Measurements from ENCODE around the gene CERCAM.
"Not testable (repeated sequence)": the region's sequence is repeated elsewhere in the genome, so short reads cannot be mapped to it uniquely, and the experiment has no call there.

CERCAM gene

GRCh38 chr9:128442150-128442549, 21.5 kb downstream of the CERCAM start:
- Histone ChIP-seq H3K4me3 (ENCODE audit: low read length) (no peak overlapping the region), H3K9me3 (ENCODE audit: insufficient read depth, low read depth, low read length) (no peaks in the 10 kb centered on the region), H3K9ac (ENCODE audit: low read depth, low read length) (no peak overlapping the region), H3K36me3 (ENCODE audit: insufficient read depth, low read depth, low read length) (no peaks in the 10 kb centered on the region), H3K4me1 (ENCODE audit: insufficient read depth, low read length) (no peaks in the 10 kb centered on the region), H3K27ac (ENCODE audit: low read length) (no peak overlapping the region), H3K27me3 (ENCODE audit: insufficient read depth, low read length) (peaks cover 13% of the 10 kb centered on the region)

DNA sequence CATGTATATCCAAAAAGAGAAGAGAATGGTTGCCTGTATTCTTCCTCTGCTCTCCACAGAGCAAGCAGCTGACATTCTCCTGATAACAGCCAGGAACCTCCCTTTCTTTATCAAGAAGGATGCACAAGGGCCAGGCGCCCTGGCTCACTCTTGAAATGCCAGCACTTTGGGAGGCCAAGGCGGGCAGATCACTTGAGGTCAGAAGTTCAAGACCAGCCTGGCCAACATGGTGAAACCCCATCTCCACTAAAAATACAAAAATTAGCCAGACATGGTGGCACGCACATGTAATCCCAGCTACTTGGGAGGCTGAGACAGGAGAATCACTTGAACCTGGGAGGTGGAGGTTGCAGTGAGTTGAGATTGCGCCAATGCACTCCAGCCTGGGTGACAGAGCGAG, 25.8 kb downstream of the CERCAM start:
- H3K9me3 ChIP-seq (ENCODE audit: insufficient read depth, low read depth, low read length); H3K4me1 ChIP-seq (ENCODE audit: insufficient read depth, low read length); H3K36me3 ChIP-seq (ENCODE audit: insufficient read depth, low read depth, low read length); H3K4me3 ChIP-seq (ENCODE audit: low read length); H3K27ac ChIP-seq (ENCODE audit: low read length); H3K9ac ChIP-seq (ENCODE audit: low read depth, low read length): not testable (repeated sequence)
- H3K27me3 ChIP-seq (ENCODE audit: insufficient read depth, low read length) = peaks cover 30% of the 10 kb centered on the region

GRCh38 chr9:128448746-128449145, 28.1 kb downstream of the CERCAM start:
- no peaks in the 10 kb centered on the region for H3K36me3 ChIP-seq (ENCODE audit: insufficient read depth, low read depth, low read length)
- no peak overlapping the region for H3K27ac ChIP-seq (ENCODE audit: low read length)
- H3K4me1 ChIP-seq (ENCODE audit: insufficient read depth, low read length) = no peaks in the 10 kb centered on the region
- peaks cover 45% of the 10 kb centered on the region for H3K27me3 ChIP-seq (ENCODE audit: insufficient read depth, low read length)
- no peak overlapping the region for H3K9ac ChIP-seq (ENCODE audit: low read depth, low read length)
- H3K4me3 ChIP-seq (ENCODE audit: low read length) = no peak overlapping the region
- no peaks in the 10 kb centered on the region for H3K9me3 ChIP-seq (ENCODE audit: insufficient read depth, low read depth, low read length)

DNA sequence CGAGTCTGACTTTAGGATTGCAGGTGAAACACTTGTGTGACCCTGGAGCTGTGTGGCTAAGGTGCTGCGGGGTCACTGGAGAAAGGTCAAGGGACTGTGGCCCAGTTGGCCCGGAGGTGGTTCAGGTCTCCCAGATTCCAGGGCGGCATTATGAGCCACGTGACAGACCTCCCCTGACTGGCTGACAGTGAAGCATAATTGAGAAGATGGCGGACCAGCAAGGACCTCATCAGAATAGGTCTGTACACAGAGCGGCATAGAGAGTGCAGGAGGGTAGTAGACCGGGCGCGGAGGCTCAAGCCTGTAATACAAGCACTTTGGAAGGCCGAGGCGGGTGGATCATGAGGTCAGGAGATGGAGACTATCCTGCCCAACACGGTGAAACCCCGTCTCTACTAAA, 34.3 kb downstream of the CERCAM start:
- Histone ChIP-seq H3K4me1 (ENCODE audit: insufficient read depth, low read length) (peaks cover 3% of the 10 kb centered on the region; the same call in 1 of the 2 replicates), H3K9ac (ENCODE audit: low read depth, low read length) (no peak overlapping the region), H3K27ac (ENCODE audit: low read length) (no peak overlapping the region), H3K4me3 (ENCODE audit: low read length) (no peak overlapping the region), H3K27me3 (ENCODE audit: insufficient read depth, low read length) (peaks cover 84% of the 10 kb centered on the region), H3K9me3 (ENCODE audit: insufficient read depth, low read depth, low read length) (no peaks in the 10 kb centered on the region), H3K36me3 (ENCODE audit: insufficient read depth, low read depth, low read length) (peaks cover 2% of the 10 kb centered on the region; the same call in 1 of the 2 replicates)

- Histone ChIP-seq H3K9me3 (ENCODE audit: insufficient read depth, low read depth, low read length) (no peaks in the 10 kb centered on the region), H3K27me3 (ENCODE audit: insufficient read depth, low read length) (peaks cover 91% of the 10 kb centered on the region), H3K27ac (ENCODE audit: low read length) (no peak within 1 kb of the TSS), H3K9ac (ENCODE audit: low read depth, low read length) (peak within 1 kb of the TSS; percentile 51; the same call in 1 of the 2 replicates), H3K4me1 (ENCODE audit: insufficient read depth, low read length) (peaks cover 3% of the 10 kb centered on the region; the same call in 1 of the 2 replicates), H3K36me3 (ENCODE audit: insufficient read depth, low read depth, low read length) (peaks cover 11% of the 10 kb centered on the region), H3K4me3 (ENCODE audit: low read length) (peak within 1 kb of the TSS; percentile 77)
These were observed 35.4 kb downstream of the CERCAM start, which contains the start of gene ODF2 for GRCh38 chr9:128455849-128456612. ODF2 (plus strand) TSS chr9:128456006; CDS start chr9:128456092, 86 bp downstream.

- no peak overlapping the region for H3K27ac ChIP-seq (ENCODE audit: low read length)
- H3K9ac ChIP-seq (ENCODE audit: low read depth, low read length) = peak overlapping the region; percentile 51; the same call in 1 of the 2 replicates
- H3K4me3 ChIP-seq (ENCODE audit: low read length) = peak overlapping the region; percentile 77
- peaks cover 88% of the 10 kb centered on the region for H3K27me3 ChIP-seq (ENCODE audit: insufficient read depth, low read length)
- peaks cover 13% of the 10 kb centered on the region for H3K36me3 ChIP-seq (ENCODE audit: insufficient read depth, low read depth, low read length)
- no peaks in the 10 kb centered on the region for H3K9me3 ChIP-seq (ENCODE audit: insufficient read depth, low read depth, low read length)
- peaks cover 3% of the 10 kb centered on the region; the same call in 1 of the 2 replicates for H3K4me1 ChIP-seq (ENCODE audit: insufficient read depth, low read length)
These were observed 36.0 kb downstream of the CERCAM start for GRCh38 chr9:128456613-128457061.

GRCh38 chr9:128457207-128457606, 36.5 kb downstream of the CERCAM start:
- H3K27me3 ChIP-seq (ENCODE audit: insufficient read depth, low read length) = peaks cover 82% of the 10 kb centered on the region
- peaks cover 3% of the 10 kb centered on the region; the same call in 1 of the 2 replicates for H3K4me1 ChIP-seq (ENCODE audit: insufficient read depth, low read length)
- H3K36me3 ChIP-seq (ENCODE audit: insufficient read depth, low read depth, low read length) = peaks cover 13% of the 10 kb centered on the region
- H3K9ac ChIP-seq (ENCODE audit: low read depth, low read length) = no peak overlapping the region
- H3K4me3 ChIP-seq (ENCODE audit: low read length) = peak overlapping the region; percentile 77; the same call in 1 of the 2 replicates
- H3K27ac ChIP-seq (ENCODE audit: low read length) = no peak overlapping the region
- no peaks in the 10 kb centered on the region for H3K9me3 ChIP-seq (ENCODE audit: insufficient read depth, low read depth, low read length)

DNA sequence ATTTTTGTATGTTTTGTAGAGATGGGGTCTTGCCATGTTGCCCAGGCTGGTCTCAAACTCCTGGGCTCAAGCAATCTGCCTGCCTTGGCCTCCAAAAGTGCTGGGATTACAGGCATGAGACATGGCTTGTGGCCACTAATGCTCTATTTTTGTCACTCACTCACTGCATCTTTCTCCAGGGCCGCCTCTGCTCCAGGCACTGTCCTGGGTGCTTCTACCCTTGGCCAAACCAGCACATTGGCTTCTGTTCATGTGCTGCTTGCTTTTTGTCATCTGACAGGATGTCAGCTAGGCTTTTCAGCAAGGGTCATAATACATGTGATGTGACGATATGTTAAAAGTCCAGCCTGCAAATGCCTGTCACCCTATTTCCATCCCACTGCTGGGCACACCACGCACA, 38.4 kb downstream of the CERCAM start:
- Histone ChIP-seq H3K27ac (ENCODE audit: low read length) (no peak overlapping the region), H3K36me3 (ENCODE audit: insufficient read depth, low read depth, low read length) (peaks cover 13% of the 10 kb centered on the region), H3K4me1 (ENCODE audit: insufficient read depth, low read length) (peaks cover 3% of the 10 kb centered on the region; the same call in 1 of the 2 replicates), H3K9me3 (ENCODE audit: insufficient read depth, low read depth, low read length) (no peaks in the 10 kb centered on the region), H3K9ac (ENCODE audit: low read depth, low read length) (no peak overlapping the region), H3K4me3 (ENCODE audit: low read length) (no peak overlapping the region), H3K27me3 (ENCODE audit: insufficient read depth, low read length) (peaks cover 68% of the 10 kb centered on the region)

DNA sequence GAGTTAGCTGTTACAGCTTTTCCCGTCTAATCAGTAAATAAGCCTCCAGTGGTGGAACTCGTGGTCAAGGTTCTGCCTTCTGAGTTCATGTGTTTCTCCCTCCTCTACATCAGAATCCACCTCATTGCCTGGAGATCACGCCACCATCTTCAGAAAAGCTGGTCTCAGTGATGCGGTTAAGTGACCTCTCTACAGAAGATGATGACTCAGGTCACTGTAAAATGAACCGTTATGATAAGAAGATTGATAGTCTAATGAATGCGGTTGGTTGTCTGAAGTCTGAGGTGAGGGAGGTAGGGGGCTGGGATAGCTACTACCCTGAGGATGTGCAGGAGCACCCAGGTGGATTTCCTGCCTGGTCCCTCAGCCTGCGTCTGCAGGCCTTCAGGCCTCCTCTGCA, 48.4 kb downstream of the CERCAM start:
- H3K36me3 ChIP-seq (ENCODE audit: insufficient read depth, low read depth, low read length) = peaks cover 3% of the 10 kb centered on the region; the same call in 1 of the 2 replicates
- H3K9me3 ChIP-seq (ENCODE audit: insufficient read depth, low read depth, low read length) = no peaks in the 10 kb centered on the region
- no peaks in the 10 kb centered on the region for H3K27me3 ChIP-seq (ENCODE audit: insufficient read depth, low read length)
- no peaks in the 10 kb centered on the region for H3K4me1 ChIP-seq (ENCODE audit: insufficient read depth, low read length)
- no peak overlapping the region for H3K9ac ChIP-seq (ENCODE audit: low read depth, low read length)
- H3K27ac ChIP-seq (ENCODE audit: low read length) = no peak overlapping the region
- H3K4me3 ChIP-seq (ENCODE audit: low read length) = no peak overlapping the region

GRCh38 chr9:128470560-128470959, 49.9 kb downstream of the CERCAM start:
- H3K36me3 ChIP-seq (ENCODE audit: insufficient read depth, low read depth, low read length) = peaks cover 3% of the 10 kb centered on the region; the same call in 1 of the 2 replicates
- no peak overlapping the region for H3K4me3 ChIP-seq (ENCODE audit: low read length)
- no peaks in the 10 kb centered on the region for H3K9me3 ChIP-seq (ENCODE audit: insufficient read depth, low read depth, low read length)
- H3K27ac ChIP-seq (ENCODE audit: low read length) = no peak overlapping the region
- no peaks in the 10 kb centered on the region for H3K4me1 ChIP-seq (ENCODE audit: insufficient read depth, low read length)
- H3K9ac ChIP-seq (ENCODE audit: low read depth, low read length) = no peak overlapping the region
- H3K27me3 ChIP-seq (ENCODE audit: insufficient read depth, low read length) = no peaks in the 10 kb centered on the region

- H3K27ac ChIP-seq (ENCODE audit: low read length) = no peak overlapping the region
- H3K27me3 ChIP-seq (ENCODE audit: insufficient read depth, low read length) = no peaks in the 10 kb centered on the region
- H3K9ac ChIP-seq (ENCODE audit: low read depth, low read length) = no peak overlapping the region
- H3K36me3 ChIP-seq (ENCODE audit: insufficient read depth, low read depth, low read length) = no peaks in the 10 kb centered on the region
- no peak overlapping the region for H3K4me3 ChIP-seq (ENCODE audit: low read length)
- H3K9me3 ChIP-seq (ENCODE audit: insufficient read depth, low read depth, low read length) = no peaks in the 10 kb centered on the region
- no peaks in the 10 kb centered on the region for H3K4me1 ChIP-seq (ENCODE audit: insufficient read depth, low read length)
These were observed 52.4 kb downstream of the CERCAM start for GRCh38 chr9:128473104-128473503.

- no peak overlapping the region for H3K27ac ChIP-seq (ENCODE audit: low read length)
- H3K9ac ChIP-seq (ENCODE audit: low read depth, low read length) = no peak overlapping the region
- no peaks in the 10 kb centered on the region for H3K9me3 ChIP-seq (ENCODE audit: insufficient read depth, low read depth, low read length)
- H3K4me3 ChIP-seq (ENCODE audit: low read length) = no peak overlapping the region
- no peaks in the 10 kb centered on the region for H3K27me3 ChIP-seq (ENCODE audit: insufficient read depth, low read length)
- H3K36me3 ChIP-seq (ENCODE audit: insufficient read depth, low read depth, low read length) = no peaks in the 10 kb centered on the region
- no peaks in the 10 kb centered on the region for H3K4me1 ChIP-seq (ENCODE audit: insufficient read depth, low read length)
These were observed 55.2 kb downstream of the CERCAM start for GRCh38 chr9:128475867-128476266.

Measured in iPS-20b (cell line).